GM12801 (cell line): Measurements from ENCODE around the gene FBP1.

Source experiments
- CTCF ChIP-seq: IDR thresholded peaks from one replicate; pipeline ENCODE4 v1.5.1; 2011; ENCODE audit warnings: control low read depth; ENCODE audit not compliant: insufficient read length; ENCODE audit errors: extremely low read depth

FBP1 gene

DNA sequence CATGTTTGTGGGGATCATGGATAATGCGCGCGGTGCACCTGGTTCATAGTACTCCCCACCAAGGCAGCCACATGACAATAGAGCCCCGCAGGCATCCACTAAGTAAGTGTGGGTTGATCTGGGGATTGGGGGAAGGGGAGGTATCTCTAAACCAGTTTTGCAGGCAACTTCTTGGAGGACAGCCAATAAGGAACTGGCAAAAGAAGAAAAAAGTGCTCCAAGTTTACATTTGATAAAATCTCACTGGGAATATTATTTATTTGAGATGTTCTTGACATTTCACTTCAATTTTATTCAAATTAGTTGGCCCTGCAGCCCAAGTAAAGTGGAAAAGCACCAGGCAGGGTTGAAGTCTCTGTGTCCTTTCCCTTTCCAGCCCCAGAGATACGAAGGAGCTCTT lies 8.5 kb downstream of the FBP1 start:
- no peak for TF ChIP-seq CTCF

DNA sequence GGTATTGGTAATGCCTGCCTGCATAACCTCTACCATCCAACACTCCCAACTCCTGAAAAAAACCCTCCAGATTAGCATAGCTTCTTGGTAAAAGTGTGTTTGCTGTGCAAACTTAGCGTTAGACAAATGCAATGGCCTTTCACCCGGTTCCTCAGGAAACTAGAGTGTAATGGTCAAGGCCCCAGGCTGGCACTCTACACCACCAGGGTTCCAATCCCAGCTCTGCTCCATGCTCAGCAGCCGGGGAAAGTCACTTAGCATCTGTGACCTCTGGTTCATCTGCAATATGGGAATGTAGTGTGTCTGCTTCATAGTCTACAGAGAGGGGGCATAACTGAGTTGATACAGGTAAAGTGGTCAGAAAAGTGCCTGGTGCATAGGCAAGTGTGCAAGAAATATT lies 9.0 kb downstream of the FBP1 start:
- TF ChIP-seq CTCF: no peak

DNA sequence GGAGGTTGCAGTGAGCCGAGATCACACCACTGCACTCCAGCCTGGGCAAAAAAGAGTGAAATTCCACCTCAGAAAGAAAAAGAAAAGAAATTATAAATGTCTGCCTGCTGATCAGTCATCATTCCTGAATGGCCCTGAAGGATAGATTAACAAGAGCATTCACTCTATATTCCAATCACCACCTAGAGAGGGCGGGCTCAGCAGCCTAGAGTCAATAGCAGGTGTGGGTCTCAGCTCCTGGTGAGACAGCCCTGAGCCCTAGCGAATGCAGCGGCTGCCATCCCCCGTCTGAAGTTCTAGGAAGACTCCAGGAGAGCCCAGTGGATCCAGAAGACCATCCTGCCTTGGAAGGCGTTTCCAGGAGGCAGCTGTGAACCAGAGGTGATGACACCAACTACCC lies 12.0 kb downstream of the FBP1 start:
- no peak for TF ChIP-seq CTCF

DNA sequence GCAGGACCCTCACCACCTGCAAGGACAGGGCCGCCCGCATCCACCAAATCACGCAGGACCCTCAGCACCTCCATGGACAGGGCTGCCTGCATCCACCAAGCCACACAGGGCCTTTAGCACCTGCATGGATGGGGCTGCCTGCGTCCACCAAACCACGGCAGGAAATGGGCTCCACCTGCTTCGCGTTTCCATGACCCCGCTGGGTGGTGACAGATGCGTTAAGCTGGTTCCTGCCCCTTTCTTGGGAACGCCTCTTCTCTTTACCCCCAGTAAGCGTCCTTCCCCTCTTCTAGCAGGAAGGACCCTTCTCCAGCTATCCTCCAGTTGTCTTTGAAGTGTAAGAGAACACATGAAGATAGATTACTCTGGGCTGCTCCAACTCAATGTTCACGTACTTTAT lies 13.5 kb downstream of the FBP1 start:
- no peak for TF ChIP-seq CTCF

GRCh38 chr9:94624629-94625028 lies 14.7 kb downstream of the FBP1 start:
- TF ChIP-seq CTCF: no peak

DNA sequence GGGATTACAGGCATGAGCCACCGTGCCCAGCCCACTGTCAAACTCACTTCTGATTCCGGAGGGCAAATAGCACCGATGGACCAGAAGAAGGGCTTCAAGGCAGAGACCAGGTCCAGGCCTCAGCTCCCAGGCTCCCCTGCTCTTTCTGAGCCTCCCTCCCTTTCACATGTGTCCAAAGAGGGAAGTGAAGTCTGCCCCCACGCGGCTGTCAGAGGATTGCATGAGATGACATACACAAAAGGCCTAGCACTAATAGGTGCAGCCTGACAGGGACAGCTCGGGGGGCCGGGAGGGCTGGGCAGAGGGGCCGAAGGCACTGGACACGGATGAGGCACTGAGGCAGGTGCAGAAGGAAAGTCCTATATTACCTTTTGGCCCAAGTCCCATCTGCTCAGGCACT lies 16.1 kb downstream of the FBP1 start:
- no peak for TF ChIP-seq CTCF

DNA sequence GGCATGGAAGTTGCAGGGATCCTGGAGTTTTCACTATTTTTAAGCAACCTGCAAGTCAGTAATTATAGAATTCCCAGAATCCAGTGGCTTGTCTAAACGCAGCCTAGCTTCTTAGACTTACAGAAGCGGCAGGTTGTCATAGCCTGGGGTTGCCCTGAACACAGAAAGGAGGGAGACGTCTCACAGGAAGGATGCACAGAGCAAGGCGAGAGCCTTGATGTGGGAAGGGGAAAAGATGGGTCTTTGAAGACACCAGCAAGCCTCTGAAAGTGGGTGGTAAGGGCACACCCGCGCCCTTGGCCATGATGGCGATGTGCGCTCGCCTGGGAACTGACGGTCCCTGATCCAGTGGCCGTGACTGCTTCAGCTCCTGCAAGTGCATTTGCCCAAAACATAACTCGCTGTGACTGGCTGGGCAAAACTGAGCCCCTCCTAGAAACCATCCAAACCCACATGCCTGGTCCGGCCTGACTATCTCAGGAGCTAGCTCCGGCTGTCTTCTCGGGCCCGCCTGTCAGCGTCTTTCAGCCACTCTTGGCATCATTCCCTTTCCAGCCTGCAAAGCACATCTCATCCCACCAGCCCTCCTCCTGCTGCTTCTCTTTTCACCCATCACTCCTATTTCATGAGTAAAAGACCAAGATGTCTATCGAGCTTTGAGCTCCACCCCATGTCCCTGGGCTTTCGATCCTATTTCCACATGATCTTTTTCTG lies 17.1 kb downstream of the FBP1 start:
- TF ChIP-seq CTCF: no peak
